NCI-H510A treated with DMSO at 0.1 percent for 48 hours (cell line): Measurements from ENCODE around the gene CALR3.
"Not testable (repeated sequence)": the region's sequence is repeated elsewhere in the genome, so short reads cannot be mapped to it uniquely, and the experiment has no call there.

ENCODE experiments used
- DNase-seq: peaks from one replicate; lab custom pipeline; 2025; lab: John Stamatoyannopoulos, UW

CALR3 gene, protein sequence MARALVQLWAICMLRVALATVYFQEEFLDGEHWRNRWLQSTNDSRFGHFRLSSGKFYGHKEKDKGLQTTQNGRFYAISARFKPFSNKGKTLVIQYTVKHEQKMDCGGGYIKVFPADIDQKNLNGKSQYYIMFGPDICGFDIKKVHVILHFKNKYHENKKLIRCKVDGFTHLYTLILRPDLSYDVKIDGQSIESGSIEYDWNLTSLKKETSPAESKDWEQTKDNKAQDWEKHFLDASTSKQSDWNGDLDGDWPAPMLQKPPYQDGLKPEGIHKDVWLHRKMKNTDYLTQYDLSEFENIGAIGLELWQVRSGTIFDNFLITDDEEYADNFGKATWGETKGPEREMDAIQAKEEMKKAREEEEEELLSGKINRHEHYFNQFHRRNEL

DNA sequence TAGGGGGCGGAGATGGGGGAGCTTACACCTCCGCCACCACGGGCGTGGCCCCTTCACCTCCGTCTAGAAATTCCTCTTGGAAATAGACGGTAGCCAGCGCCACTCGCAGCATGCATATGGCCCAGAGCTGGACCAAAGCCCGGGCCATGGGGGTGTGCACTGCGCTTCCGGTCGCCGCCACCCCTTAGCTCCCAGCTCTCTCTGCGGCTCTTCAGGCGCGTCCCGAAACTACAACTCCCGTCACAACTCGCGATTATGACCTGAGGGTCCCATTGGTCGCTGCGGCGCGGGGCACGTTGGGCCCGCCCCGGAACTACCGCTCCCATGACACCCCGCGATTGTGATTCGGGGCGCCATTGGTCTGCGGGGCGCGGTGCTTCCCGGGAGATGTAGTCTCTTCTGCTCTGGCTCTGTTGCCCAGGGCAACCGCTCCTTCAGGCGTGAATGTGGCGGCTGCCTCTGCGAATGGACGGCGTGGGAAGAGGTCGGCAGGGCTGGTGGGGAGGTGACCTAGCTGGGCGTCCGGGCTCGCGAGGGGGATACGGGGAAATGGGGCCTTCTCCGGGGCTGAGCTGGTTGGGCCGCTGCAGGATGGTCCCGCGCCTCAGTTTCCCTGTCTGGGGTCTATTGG lies at the start of gene CALR3, which contains the start of gene C19orf44:
TSS of gene CALR3 (minus strand) at position 186 of the 631 bp plus-strand sequence. CDS start at position 148, 38 bp downstream.
TSS of gene C19orf44 (plus strand) at position 413 of the 631 bp plus-strand sequence. CDS start 4,399 bp downstream, outside the sequence.
- DNase-seq = peak; percentile 97

DNA sequence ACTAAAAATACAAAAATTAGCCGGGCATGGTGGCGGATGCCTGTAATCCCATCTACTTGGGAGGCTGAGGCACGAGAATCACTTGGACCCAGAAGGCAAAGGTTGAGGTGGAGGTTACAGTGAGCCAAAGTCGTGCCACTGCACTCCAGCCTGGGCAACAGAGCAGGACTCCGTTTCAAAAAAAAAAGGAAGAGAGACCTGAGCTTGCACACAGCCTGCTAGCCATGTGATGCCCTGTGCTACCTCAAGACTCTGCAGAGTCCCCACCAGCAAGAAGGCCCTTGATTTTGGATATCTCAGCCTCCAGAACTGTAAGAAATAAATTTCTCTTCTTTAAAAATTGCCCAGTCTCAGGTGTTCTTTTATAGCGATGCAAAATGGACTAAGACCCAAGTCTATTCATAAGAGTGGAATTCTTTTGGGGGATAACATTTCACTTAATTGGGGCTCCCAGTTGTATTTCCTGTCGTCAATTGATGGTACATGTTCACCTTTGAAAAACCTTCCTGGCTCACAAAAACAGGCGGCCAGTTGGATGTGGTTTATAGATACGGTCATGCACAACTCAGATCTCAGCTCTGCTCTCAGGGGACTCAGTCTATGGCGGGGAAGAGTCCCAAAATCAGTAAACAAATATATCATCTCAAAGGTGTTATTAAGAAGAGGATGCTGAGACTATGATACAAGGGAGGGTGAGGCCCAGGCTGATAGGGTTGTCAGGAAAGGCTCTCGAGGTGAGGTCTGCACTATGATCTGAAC lies 48.7 kb upstream of the CALR3 start:
- DNase-seq = no peak

DNA sequence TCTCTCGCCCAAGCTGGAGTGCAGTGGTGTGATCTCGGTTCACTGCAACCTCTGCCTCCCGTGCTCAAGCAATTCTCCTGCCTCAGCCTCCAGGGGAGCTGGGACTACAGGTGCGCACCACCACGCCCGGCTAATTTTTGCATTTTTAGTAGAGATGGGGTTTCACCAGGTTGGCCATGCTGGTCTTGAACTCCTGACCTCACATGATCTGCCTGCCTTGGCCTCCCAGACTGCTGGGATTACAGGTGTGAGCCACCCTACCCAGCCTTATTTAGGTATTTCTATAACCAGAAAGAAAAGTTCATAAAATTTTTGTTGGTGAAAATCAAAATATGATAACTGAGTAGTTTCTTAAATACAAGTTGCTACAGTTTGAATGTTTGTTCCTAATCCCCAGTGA lies 47.8 kb upstream of the CALR3 start:
- not testable (repeated sequence) for DNase-seq

DNA sequence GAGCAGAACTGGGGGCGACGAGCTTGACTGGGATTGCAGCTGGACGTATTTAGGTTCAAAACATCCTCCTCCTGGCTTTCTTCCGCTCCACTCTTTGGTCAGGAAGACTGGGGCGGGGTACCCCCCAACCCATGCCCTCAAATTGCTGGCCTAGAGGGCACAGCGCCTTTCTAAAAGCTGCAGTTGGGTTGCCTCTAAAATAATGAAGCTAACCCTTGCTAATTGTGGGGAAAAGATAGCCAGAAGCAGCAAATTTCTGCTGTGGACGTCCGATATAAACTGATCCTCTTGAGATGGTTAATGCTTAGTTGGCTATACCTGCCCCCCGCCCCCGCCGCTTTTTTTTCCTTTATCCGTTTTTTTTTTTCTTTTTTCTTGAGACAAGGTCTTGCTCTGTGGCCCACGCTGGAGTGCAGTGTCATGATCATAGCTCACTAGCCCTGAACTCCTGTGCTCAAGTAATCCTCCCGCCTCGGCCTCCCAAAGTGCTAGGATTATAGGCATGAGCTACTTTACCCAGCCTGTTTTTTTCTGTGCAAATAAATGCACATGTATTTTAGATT lies 47.0 kb upstream of the CALR3 start:
- DNase-seq = no peak

DNA sequence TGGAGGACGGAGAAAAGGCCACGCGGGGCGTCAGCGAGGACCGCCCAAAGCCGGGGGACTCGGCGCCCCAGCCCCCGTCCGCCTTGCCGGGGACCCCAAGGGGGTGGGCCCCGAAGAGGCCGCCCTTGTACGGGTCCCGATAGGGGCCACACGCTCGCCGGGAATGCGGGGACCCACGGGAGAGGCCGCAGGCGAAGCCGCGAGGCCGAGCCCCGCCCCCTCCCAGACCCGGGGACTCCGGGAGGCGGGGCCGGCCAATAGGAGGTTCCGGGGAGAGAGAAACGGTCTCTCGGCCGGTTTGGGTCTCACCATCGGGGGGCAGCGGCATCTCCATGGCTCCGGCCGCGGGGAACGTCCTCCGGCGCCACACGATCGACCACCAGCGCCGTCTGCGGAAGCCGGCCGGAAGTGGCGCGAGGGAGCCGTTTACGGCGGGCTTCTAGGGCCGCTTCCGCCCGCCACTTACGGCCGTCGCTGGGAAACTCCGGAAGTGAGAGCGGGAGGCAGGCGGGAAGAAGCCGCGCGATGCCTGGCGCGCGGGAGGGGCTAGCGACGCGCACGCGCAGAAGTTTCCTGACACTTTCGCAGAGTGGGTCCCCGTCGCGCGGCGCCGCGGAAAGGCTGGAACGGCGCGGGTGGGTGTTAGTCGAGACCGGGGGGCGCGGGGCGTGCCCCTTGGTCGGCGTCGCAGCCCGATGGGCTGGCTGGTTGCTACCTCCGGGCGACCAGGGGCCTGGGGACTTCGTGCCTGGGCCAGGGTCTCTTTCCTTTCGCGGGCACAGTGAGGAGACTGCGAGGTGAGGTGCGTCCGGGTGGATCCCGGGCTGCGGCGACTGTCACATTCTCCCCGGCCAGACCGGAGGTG lies 46.3 kb upstream of the CALR3 start, which contains the start of gene CHERP:
TSS of gene CHERP (minus strand) at position 393 of the 865 bp plus-strand sequence. CDS start at position 334, 59 bp downstream.
- peak; percentile 88 for DNase-seq

DNA sequence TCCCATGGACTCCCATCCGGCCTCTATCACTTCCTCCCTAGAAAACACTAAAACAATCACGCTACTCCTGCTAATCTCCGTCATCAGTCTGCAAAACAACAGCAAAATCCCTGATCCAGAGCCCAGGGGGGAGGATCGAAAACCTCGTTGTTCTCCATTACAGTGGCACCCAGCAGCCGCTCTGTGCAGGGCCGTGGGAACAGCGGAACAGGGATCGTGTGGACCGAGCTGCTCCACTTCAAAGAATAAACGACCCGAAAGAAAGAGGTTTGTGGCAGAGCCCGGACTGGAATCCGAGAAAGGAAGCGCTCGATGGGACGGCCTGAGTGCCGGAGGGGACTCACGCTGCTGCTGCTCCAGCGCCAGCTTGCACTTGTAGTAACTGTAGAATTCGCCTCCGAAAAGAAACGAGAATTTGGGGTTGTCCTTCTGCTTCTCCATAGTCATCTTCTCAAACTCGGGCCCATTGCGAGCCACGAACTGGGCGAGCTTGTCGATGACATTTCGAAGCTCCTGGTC lies 45.6 kb upstream of the CALR3 start:
- no peak for DNase-seq

DNA sequence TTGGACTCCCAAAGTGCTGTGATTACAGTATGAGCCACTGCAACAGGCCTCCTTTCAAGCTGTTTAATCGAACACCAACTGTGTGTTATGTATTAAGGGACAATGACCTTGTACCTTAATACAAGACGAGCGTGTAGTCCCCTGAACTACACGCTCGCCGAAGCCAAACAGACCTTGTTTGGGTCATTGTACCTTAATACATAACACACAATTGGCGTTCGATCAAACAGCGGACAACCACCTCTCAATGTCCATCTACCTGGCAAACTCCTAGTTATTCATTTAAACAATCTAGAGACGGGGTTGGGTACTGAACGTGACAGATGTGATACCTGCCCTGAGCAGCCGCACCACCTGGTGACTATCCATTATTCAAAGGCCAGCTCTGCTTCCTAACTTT lies 45.0 kb upstream of the CALR3 start:
- no peak for DNase-seq

DNA sequence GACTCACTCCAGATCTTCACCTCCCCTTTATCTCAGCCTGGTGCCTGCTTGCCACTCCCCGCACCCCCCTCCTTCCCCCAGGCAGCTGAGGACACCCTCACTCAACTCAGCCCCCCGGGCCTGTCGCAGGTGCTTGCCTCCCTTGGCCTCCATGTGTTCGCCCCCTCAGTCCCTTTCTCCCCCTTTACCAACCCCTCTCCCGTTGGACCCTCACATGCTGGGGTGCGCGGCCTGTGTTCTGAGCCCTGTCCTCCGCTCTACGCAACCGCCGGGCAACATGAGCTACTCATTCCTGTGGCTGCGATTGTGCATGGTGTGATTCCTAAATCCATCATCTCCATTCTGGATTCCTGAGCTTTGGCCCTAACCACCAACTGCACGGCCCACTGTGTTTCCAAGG lies 41.1 kb upstream of the CALR3 start:
- DNase-seq = no peak

DNA sequence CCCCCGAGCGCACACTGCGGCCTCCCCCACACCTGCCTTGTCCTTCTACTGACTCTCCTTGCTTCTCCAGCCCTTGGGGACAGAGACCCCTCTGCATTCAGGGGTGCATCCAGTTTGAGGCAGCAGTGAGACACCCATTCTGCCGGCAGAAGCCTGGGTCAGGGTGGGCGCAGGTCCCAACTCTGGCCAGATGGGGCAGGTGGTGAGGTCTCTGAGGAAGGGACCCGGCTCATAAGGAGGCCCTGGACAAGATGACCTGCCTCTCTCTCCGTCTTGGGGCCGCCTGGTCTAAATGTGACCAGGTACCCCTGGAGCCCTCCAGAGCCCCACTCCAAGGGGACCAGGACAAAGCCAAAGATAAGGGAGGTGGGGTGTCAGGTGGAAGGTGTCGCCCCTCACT lies 40.2 kb upstream of the CALR3 start:
- DNase-seq = no peak

DNA sequence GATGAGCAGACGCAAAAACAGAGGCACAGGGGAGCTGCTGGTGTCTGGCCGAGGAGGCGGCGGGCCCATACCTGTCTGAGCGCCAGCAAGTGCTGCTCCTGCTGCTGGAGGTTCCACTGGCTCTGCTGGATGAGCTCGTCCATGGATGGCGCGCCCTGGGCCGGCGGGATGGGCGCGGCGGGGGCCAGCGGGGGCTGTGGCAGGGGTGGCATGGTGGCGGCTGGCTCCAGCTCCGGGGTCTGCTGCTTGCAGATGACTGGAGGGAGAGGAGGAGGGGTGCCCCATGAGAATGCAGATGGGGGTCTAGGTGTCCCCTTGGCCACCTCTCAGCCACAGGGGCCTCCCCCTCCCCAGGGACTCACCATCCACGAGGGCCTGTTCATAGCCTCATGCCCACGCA lies 39.4 kb upstream of the CALR3 start:
- DNase-seq = no peak

DNA sequence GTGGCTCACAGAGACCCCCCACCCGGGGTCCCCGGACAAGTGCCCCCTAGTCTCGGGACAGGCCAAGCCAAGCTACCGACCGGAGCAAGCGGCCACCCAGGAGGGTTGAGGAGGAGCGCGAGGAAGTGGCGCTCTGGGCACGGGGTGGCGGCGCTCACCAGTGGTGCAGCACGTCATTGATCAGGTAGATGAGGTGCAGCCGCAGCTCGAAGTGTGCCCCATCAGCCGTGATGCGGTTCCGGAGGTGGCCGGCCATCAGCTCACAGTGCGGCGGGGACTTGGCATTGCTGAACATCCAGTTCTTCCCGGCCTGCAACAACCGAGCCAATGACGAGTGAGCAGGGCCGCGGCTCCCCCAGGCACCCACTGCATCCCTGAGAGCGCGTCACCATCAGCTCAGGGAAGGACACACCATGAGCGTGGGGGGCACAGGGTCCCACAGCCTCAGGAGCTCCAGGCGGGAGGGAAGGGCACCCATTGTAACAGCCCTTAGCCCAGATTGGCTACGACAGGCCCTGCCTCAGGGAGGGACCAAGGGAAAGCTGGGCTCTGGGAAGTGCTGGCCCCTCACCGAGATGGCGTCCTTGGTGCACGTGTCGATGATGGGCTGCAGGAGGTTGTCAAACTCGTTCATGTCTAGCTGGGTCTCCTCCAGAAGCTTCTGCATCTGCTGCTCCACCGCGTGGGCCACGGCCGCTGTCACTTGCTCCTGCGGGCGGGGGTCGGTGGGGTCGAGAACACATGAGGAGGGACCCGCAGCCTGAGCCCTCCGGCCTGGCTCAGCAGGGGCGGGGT lies 36.7 kb upstream of the CALR3 start:
- no peak for DNase-seq

DNA sequence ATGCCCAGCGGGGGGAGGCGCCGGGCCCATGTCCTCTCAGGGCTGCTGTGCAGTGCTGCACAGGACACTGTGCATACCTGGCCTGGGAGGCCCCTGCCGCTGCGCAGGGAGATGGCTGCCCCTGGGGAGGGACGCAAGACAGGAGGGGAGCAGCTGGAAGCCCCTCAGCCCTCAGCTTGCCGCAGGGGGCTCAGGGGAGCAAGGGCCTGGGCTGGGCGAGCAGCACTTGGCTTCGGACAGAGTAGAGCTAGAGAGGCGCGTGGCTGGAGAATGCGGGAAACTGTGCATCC lies 35.4 kb upstream of the CALR3 start:
- no peak for DNase-seq

DNA sequence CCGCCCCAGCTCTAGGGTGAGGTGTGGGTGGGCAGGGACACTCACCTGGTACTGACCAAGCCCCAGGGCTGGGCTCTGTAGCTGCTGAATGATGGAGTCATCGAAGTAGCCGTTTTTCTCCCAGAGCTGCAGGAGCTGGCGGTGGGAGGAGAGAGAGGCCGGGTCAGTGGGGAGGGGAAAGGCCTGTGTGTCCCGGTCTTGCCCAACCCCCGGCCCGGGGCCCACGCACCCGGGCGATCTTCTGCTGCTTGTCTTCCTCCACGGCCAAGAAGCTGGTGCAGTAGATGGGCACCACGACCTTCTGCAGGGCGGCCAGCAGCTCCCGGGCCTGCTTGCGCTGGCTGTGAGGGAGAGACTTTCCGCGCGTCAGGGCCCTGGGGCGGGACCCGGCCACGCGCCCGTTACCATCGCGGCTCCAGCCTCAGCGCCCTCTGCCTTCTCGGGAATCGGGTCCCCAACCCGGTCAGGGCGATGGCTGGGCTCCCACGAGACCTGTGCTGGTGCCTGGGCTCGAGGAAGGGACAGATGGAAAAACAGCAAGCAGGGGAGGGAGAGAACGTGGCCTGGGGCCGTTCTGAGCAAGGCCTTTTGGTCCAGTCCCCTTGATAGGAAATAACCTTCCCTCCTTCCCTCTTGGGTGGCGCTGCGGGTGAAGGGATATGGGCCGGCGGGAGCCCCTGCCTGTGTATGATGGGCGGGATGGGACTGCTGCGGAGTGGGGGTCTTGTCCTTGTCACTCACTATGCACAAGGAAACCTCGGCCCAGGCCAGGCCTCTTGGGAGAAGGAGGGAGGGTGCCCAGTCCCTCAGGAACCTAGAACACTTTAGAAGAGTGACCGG lies 34.8 kb upstream of the CALR3 start:
- DNase-seq = no peak

DNA sequence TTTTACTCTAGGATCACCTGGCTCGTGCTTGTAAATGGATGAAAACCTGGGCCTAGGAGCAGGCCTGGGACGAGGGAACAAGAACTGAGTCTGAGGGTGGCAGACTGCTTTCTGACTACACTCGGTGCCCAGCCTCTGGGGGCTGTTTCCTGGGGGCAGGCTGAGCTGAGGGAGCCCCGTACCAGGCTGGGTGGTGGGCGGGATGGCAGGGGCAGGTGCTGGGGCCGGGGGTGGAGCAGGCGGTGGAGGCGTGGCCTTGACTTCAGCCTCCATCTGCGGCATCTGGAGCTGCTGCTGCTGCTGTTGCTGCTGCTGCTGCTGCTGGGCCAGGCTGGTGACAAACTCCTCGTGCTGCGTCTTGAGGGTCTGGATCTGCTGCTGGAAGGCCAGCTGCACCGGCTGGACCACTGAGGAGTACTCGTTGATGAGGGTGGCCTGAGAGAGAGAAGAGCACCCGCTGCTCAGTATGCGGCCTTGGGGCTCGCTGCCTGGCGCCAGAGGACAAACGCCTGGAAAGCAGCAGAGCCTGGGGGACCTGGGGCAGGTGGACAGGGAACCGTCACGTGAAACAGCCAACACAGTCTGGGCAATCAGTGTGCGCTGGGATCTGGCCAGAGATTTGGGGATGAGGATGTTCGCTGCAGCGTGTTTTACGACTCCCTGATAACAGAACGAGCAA lies 33.6 kb upstream of the CALR3 start:
- DNase-seq = no peak

DNA sequence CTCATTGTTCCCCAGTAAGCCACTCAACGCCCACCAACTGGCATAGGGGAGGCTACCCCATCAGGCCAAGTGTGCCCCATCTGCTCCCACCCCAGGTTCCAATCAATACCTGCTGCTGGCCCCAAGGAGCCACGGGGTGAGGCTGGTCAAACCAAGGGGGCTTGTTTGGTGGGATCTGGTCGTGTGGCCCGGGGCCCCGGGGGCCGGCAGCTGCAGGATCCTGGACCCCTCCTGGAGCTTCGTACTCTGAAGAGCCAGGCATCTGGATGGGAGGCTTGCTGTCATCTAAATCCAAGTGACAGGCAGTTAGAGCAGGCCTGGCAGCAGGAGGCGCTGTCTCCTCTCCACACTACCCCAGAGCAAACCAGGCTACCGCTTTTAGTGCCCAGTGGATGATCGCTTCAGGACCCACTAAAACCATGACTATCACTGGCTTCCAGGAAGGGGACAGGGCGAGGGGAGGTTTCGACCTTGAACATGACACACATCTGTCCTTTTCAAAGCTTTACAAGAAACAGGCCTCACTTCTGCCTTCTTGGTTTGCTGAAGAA lies 32.1 kb upstream of the CALR3 start:
- no peak for DNase-seq

DNA sequence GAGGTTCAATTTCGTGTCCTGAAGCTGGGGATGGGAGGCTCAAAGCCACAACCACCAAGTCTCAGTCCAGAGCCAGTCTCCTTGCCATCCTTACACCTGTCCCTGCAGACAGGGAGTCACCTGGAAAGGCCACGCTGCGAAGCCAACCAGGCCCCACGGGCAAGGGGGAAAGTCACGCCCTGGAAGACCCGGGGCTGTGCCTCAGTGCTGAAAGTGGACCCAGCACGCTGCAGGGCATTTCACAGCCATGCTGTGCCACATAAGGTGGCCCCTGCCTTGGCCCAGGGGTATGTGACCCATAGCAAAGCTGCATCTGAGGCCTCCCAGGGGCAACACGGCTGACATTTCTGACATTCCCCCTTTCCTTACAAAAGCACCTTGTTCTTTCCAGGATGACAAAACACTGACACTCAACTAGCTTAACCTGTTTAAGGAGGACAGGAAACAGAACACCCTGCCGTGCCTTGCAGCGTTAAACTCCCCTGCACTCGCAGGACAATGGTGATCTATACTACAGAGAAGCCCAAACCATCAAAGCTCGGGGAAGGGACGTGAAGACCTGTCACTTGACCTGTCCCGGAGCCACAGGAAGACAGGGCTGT lies 31.5 kb upstream of the CALR3 start:
- no peak for DNase-seq

DNA sequence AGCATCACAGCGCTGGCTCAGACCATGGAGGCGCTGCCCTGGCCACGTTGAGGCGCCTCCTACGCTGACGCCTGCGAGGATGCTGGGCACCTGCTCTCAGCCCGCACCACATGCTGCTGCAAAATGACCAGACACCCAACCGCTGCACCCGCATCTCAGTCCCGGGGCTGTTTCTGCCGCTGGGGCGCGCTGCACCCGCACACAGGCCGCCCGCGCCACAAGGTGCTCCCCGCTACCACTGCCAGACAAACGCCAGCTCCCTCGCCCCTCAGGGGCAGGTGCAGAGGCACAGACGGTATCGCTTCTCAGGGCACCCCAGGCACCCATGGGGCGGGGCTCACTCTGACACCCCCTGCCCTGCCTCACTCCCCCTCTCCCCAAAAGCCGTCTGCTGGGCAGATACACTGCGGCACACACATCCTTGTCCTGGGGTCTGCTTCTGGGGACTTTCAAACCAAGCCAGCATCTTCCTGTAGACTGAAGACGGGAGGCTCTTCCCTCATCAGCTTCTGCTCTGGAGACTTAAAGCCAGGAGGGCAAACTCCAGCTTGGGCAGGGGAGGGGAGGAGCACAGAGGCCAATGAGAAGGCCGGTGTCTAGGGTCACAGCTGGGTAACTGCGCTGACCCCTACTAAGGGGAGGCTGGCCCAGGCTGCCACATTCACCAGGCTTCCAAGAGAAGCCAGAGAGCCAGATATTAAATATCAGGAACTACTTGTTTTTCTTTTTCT lies 29.9 kb upstream of the CALR3 start:
- no peak for DNase-seq
